GM12892 (cell line): Measurements from ENCODE around the gene COLEC12.

ENCODE experiments used
- POLR2A ChIP-seq: IDR thresholded peaks from 2 replicates; pipeline ENCODE4 v1.6.1; 2011; ENCODE audit warnings: low read depth, low read length, control low read depth
- POLR2AphosphoS5 ChIP-seq: IDR thresholded peaks from 2 replicates; pipeline ENCODE4 v1.6.1; 2011; ENCODE audit warnings: low read depth, low read length, control low read depth

- no peak for TF ChIP-seq POLR2AphosphoS5
- no peak for TF ChIP-seq POLR2A
These were observed 71.5 kb downstream of the COLEC12 start for GRCh38 chr18:429030-429429.
